ENCODE data around the gene SHC3.
"Not testable (repeated sequence)": the region's sequence is repeated elsewhere in the genome, so short reads cannot be mapped to it uniquely, and the experiment has no call there.

SHC3 gene, protein sequence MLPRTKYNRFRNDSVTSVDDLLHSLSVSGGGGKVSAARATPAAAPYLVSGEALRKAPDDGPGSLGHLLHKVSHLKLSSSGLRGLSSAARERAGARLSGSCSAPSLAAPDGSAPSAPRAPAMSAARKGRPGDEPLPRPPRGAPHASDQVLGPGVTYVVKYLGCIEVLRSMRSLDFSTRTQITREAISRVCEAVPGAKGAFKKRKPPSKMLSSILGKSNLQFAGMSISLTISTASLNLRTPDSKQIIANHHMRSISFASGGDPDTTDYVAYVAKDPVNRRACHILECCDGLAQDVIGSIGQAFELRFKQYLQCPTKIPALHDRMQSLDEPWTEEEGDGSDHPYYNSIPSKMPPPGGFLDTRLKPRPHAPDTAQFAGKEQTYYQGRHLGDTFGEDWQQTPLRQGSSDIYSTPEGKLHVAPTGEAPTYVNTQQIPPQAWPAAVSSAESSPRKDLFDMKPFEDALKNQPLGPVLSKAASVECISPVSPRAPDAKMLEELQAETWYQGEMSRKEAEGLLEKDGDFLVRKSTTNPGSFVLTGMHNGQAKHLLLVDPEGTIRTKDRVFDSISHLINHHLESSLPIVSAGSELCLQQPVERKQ

DNA sequence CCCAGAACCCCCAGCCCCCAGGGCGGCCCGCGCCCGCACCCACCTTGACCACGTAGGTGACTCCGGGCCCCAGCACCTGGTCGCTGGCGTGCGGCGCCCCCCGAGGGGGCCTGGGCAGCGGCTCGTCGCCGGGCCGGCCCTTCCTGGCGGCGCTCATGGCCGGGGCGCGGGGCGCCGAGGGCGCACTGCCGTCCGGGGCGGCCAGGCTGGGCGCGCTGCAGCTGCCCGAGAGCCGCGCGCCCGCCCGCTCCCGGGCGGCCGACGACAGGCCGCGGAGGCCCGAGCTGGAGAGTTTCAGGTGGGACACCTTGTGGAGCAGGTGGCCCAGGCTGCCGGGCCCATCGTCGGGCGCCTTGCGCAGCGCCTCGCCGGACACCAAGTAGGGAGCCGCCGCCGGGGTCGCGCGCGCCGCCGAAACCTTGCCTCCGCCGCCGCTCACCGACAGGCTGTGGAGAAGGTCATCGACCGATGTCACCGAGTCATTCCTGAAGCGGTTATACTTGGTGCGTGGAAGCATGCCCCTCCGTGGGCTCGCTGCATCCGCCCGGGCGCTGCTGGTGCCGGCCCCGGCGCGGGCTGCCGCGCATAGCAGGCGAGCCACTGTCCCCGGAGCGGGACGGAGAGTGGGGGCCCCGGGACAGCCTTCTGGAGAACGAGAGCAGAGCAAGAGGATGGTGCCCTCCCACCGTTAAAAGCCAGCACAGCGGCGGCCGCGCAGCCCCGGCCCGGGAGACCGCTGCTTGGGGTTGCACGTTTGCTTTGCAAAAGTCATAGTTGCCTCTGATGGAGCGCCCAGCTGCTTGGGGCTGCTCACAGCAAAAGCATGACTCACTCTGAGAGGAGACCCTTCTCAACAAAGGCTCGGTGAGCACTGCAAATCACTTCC is at the start of gene SHC3:
Gene SHC3 (minus strand): TSS at position 875 of the 886 bp plus-strand sequence. CDS start 358 bp downstream, at position 517.
- DNase-seq (ENCODE audit: low spot score): no peak

DNA sequence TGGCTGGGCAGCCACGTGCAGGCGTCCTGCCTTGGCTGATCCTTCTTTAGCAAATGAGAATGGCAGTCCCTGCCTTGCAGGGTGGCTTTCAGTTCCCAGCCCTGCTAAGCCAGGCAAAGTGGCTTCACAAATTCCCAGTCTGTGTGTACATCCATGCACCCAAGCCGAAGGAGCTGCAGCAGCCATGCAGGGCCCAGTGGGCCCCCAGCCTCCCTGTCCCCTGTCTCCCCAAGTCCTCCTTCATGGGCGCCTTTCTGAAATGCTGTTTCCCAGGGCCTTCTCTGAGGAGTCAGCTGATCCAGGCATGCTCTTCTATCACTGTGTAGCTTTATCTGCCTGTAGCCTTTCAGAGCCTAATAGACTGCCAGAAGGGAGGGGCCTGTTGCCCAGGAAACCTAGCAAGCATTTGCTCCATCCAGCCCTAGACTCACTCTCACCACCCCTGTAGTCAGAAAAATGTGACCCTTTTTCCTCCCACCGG is 47.4 kb upstream of the SHC3 start:
- DNase-seq (ENCODE audit: low spot score): peak; percentile 70

DNA sequence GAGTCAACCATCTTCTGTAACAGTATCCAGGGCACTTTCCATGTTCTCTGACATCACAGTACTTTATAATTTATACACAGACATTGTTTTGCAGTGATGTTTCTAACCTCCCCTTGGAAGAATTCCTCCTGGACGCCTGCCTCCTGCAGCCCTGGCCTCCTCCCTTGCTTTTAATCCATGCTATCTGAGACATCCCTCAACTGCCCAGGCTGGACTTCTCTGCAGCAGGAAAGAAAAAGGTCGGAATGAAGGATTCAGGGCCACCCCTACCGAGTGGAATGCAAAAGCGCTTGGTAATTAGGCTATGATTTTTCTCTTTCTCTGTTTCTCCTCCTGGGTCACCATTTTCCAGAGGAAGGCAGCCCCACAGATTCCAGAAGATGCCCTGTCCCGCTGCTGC is 47.0 kb upstream of the SHC3 start:
- DNase-seq (ENCODE audit: low spot score): no peak

DNA sequence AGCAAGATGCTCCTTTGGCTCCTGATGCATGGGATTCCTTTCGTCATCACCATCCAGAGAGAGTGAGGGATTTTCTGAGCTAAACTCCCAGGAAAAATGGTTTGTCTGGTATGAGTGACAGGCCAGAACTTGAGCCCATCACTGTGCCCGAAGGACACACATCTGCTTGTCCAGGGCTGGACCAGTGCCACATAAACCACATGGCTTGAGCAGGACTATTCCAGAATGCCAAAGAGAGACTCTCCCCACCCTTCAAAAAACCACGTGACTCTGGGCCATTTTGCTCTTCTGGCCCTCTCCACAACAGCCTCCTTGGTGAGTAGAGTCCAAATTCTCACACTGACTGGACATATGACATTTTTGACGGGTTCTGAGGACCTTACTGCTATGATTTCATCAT is 46.4 kb upstream of the SHC3 start:
- no peak for DNase-seq (ENCODE audit: low spot score)

DNA sequence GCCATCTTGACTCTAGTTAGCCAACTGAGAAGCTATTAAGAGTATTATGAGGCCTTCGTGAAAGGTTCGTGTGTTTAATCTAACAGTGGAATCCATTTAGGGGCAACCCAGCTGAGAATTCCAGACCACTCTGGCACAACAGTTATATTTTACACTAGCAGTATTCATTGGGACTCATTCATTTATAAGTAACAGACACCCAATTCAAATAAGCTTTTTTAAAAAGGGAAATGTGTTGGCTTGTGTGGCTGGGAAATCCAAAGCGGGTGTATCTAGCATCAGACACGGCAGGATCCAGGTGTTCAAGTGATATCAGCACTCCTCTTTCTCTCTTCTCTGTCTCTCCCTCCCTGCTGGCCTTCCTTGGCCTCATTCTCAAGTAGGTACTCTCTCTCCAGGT is 46.0 kb upstream of the SHC3 start:
- DNase-seq (ENCODE audit: low spot score): no peak

DNA sequence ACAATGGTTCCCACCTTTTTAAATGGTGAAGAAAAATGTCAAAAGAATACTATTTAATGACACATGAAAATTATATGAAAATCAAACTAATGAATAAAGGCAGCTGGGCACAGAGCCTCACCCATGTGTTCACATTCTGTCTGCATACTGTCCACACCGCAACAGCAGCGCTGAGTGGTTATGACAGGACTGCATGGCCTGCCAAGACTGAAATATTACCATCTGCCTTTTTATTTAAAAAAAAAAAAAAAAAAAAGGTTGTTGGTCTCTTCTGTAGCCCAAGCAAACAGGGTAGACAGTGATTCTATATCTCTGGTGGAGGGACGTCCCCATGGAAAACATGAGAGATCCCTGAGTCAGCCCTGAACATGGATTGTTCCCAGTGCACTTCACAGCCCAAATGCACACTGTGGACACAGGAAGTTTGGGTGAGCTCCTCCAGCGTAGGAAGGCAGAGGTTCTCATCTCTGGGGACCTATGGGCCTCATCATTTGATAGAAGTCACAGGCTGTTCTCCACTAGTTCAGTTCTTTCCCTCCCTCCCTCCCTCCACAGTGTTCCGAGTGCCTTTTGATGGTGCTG is 44.9 kb upstream of the SHC3 start:
- DNase-seq (ENCODE audit: low spot score): peak; percentile 38

DNA sequence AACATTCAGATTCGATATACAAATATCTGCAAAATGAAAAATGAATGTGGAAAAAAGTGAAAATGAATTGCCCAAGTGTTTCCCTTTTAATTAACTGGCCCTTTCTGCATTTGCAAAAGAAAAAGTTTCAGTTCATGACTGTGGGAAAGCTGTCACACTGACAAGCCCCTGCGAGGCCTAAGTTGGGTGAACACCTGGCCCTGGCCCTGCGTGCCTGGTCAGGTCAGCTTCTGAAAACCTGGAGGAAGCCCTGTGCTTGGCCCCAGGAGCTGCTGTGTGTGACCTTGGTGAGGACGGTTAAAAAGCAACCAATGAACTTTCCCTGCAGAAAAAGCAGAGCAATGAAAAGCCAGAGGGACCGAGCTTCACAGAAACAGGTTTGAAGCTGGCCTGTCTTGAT is 41.0 kb upstream of the SHC3 start:
- DNase-seq (ENCODE audit: low spot score): no peak

DNA sequence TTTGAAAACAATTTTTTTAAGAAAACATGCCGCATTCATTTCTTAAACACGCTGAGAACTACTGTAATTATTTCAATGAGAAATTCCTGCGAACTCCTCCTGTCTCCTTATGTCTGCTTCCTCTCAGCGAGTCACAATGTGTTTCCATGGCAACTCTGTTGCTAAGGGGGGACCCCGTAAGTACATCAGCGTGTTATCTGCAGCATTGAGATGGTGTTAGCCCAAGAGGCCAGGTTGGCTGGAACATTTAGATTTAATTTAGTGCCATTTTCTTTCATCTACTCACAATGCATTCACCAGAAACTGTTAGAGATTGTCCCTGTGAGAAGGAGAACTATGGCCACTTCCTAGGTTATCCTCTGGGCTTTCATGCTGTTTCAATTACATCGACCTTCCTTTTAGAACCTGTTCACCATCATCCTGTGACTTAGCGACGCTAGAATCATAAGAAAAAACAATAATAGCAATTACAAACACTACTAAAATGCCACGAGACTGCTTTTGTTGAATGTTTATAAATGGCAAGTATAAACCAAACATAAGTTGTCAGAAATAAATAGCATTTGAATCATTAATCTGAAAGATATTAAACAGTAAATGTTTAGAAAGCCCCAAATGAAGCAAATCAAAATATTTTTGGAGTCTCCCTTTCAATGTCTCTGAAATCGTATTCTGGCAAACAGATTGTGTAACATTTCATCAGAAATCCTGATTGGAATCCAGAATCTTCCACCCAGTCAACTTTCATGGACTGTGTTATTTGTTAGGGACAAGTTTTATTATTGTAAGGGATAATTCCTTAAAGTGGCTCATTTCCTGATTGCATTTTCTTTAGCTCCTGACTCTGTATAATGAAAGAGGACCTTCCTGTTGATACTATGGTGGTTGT is 39.7 kb upstream of the SHC3 start:
- peak; percentile 68 for DNase-seq (ENCODE audit: low spot score)

DNA sequence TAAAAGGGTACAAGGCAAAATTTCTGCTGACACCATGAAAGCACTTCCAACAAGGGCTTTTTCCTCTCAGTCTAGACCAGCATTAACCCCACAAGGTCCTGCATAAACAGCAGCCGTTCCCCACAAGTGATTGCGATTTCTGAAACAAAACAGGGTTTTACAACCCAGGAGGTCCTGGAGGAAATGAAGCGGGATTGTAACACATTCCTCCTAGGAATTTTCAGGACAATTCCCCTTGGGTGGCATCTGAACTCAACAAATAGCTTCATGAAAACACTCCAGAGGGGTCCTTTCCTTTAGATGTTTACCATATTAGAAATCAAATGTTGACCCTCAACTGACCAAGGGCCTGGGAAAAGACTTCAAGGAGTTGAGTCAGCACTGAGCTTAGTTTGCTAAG is 36.7 kb upstream of the SHC3 start:
- no peak for DNase-seq (ENCODE audit: low spot score)

DNA sequence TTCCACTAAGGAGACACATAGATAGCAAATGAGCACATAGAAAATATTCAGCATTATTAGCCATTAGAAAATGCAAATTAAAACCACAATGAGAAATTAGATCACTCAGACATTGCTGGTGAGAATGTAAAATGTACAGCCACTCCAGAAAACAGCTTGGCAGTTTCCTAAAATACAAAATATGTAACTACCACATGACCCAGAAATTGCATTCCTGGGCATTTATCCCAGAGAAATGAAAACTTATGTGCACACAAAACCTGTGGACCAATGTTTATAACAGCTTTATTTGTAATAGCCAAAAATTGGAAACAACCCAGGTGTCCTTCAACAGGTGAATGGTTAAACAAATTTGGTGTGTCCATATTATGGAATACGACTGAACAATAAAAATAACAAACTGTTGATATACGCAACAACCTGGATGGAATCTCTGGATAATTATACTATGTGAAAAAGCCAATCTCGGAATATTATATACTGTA is 34.8 kb upstream of the SHC3 start:
- no peak for DNase-seq (ENCODE audit: low spot score)

DNA sequence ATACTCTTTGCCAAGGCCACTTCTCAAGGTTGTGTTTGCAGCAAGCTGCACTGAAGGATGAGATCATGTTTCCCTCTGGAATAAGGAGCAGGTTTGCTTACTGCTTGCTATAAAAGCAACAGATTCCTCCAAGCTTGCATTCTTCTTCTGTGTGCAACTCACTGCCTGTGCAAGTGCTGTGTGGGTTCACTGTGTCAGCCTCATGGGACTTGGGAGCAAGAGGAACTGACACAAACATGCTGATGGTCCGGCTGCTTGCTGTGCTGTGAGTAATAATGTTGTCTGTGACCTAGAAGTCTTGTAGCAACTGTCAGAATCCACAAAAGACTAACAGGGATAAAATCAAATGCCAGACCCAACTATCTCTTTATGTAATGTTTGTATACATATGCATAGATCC is 33.6 kb upstream of the SHC3 start:
- no peak for DNase-seq (ENCODE audit: low spot score)

DNA sequence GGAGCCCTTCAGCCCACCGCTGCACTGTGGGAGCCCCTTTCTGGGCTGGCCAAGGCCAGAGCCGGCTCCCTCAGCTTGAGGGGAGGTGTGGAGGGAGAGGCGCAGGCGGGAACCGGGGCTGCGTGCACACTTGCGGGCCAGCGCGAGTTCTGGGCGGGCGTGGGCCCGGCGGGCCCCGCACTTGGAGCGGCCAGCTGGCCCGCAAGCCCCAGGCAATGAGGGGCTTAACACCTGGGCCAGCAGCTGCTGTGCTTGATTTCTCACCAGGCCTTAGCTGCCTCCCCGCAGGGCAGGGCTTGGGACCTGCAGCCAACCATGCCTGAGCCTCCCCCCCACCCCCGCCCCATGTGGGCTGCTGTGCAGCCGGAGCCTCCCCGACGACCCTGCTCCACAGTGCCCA is 30.7 kb upstream of the SHC3 start:
- not testable (repeated sequence) for DNase-seq (ENCODE audit: low spot score)

DNA sequence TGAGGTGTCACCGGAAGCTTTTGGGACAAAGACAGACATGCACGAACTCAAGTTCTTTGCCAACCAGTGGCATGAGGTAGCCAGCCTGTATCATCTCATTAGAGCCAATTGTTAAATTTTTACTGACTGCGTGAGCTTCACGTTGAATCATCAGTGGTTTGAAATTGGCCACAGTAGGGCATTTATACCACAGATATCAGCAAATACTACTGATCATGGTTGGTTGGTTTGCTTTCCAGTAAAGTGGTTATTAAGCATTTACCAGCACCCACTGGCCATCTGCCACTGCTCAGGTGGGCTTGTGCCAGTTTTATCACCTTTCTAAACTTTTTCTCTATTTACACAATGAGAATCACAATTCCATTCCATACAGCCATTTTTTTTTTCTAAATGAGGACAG is 28.4 kb upstream of the SHC3 start:
- no peak for DNase-seq (ENCODE audit: low spot score)

DNA sequence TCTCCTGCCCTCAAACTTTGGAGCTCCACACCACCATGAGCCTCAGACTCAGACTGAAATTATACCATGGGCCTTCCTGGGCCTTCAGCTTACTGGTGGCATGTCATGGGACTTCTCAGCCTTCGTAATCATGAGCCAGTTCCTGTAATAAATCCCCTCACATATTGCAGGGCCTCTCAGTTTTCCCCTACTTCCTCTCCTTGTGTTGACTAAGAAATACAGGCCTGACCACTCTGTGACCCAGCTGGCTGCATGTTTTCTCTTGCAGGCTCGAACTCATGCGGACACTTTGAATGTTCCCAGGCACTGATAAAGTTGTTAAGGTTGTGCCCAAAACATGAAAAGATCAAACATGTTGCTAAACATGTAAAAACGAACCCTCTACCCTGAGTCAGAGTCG is 26.2 kb upstream of the SHC3 start:
- DNase-seq (ENCODE audit: low spot score): no peak

DNA sequence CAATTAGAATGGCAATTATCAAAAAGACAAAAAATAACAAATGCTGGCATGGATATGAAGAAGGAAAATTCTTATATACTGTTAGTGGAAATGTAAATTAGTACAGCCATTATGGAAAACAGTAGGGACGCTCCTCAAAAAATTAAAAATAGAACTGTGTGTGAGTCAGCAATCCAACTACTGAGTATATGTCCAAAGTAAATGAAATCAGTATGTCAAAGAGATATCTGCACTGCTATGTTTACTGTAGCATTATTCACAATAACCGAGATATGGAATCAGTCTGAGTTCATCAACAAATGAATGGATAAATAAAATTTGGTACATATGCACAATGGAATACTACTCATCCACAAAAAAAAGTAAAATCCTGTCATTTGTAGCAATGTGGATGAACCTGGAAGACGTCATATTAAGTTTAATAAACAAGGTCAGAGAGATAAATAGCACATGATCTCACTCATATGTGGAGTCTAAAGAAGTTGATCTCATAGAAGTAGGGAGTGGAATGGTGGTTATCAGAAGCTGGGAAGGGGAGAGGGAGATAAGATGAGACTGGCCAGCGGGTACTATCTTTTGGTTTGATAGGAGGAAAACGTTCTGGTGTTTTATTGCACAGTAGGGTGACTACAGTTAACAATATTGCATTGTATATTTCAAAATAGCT is 16.6 kb upstream of the SHC3 start:
- no peak for DNase-seq (ENCODE audit: low spot score)

DNA sequence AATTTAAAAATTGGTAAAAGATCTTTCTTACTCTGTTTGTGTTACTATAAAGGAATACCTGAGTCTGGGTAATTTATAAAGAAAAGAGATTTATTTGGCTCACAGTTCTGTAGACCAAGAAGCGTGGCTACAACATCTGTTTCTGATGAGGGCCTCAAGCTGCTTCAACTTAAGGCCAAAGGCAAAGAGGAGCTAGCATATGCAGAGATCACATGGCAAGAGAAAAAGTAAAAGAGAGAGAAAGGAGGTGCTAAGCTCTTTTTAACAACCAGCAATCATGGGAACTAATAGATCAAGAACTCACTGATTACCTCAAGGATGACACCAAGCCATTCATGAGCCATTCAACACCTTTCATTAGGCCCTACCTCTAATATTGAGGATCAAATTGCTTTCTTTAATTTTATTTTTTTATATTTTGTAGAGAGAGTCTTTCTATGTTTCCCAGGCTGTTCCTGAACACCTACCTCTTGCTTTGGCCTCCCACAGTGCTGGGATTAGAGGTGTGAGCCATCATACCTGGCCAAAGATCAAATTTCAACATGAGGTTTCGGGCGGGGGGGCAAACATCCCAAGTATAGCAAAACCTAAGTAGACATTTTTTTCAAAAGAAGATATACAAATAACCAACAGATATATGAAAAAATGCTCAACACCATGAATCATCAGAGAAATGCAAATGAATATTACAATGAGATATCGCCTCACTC is 16.0 kb upstream of the SHC3 start:
- no peak for DNase-seq (ENCODE audit: low spot score)

DNA sequence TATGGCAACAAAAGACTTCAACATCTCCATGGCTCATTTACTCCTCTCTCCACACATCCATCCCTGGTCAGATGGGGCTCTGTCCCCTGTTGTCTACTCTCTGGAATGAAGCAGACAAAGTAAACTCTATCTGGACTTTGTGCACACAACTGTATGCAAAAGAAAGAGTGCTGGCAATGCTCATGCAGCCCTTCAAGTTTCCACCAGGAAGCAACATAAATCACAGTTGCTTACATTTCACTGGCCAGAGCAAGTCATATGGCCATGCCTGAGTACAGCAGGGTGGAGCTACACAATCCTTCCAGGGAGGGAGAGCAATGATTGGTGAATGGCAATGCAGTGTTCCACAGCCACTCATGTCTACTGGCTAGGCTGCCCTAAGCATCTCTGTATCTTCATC is 12.4 kb upstream of the SHC3 start:
- DNase-seq (ENCODE audit: low spot score): no peak

DNA sequence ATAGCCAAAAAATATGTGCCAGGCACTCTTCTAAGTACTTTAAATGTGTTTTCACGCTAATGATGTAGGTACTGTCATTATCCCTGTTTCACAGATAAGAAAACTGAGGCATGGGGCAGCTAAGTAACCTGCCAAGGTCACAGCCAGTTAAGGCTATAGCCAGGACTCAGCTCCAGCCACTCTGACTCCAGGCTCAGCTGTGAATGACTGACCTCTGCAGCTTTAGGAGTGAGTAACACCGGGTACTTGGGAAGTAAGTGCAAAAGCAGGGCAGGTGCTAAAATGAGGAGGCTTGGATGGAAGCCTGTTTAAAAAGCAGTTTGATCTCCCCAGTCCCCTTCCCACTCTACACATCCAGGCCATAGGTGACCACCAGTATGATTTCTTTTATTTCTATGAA is 10.6 kb upstream of the SHC3 start:
- no peak for DNase-seq (ENCODE audit: low spot score)

DNA sequence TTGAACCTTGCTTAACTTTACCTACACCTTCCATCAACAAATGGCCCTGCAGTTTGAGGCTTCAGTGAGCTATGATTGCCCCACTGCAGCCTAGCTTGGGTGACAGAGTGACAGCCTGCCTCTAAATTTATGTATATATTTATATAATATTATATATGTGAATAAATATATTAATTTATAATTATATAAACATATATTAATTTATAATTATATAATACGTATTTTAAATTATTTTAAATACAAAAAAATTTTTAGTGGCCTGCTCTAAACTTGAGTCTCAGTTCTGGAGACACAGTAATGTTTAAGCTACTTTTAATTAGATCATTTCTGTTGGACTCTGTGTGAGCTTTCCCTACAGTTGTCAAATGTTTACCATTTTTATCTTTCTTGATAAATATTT is 9.3 kb upstream of the SHC3 start:
- DNase-seq (ENCODE audit: low spot score): no peak

DNA sequence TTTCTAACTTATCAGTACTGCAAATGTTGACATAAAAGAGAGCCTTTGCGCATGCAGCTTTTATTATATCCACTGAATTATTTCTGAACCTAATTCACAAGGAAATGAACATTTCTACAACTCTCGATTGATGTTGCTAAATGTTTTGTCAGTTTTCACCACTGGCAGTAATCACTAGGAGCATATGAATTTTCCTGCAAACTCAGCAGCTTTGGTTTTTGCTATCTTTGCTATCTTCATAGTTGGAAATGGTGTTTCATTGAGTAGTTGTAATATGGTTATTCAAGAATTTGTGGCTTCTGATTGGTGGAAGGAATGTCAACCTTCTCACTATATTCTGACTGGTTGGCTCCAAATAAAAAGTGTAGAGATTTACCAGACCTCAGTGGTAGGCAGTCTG is 8.9 kb upstream of the SHC3 start:
- DNase-seq (ENCODE audit: low spot score): no peak
